Measurements from ENCODE around the gene FMO2.

FMO2 gene

GRCh38 chr1:171251042-171251951 lies 66.2 kb downstream of the FMO2 start:
- H3K4me3 ChIP-seq (ENCODE audit: control insufficient read depth, low read depth, low read length) = peak overlapping the region; percentile 61
- DNase-seq (ENCODE audit: low read depth) = peak; percentile 37
- TF ChIP-seq CTCF (conservative IDR thresholded peaks at IDR 0.05; ENCODE audit: control insufficient read depth, insufficient read depth, low read depth, low read length) = peak; percentile 66

DNA sequence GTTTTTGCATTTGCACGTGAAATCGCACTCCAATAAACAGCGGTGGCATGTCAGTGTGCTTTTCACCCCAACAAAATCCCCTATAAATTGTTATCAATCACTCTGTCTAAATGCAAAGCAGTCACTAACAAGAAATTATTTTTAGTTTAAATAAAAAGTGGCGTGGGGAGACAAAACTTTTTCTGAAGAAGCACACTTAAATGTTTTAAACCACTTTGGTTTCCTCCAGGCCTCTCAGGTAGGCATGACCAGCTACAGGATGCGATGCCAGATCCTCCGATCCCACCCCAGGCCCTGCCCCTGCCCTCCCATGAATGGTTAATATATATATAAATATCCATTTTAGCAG lies 66.8 kb downstream of the FMO2 start:
- DNase-seq (ENCODE audit: low read depth) = no peak
- no peak for TF ChIP-seq CTCF (conservative IDR thresholded peaks at IDR 0.05; ENCODE audit: control insufficient read depth, insufficient read depth, low read depth, low read length)
- H3K4me3 ChIP-seq (ENCODE audit: control insufficient read depth, low read depth, low read length) = peak overlapping the region; percentile 61

DNA sequence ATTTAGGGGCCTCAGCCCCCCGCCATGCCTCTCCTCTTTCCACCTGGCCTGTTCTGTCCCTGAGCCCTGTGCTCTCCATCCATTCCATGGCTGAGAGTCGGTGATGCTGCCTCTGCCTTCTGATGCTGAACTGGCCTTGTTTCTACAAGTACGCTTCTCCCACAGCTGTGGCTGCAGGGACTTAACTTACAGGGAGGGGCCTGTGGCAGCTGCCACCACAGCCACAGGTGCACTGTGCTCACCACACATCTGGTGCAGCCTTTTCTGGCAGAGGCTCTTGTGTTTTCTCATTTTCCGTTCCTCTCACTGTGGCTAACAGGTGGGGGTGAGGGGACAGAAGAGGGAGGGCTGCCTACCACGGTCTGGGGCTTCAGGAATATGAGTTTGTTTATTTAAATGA lies 67.4 kb downstream of the FMO2 start:
- DNase-seq (ENCODE audit: low read depth) = no peak
- no peak for TF ChIP-seq CTCF (conservative IDR thresholded peaks at IDR 0.05; ENCODE audit: control insufficient read depth, insufficient read depth, low read depth, low read length)
- no peak overlapping the region for H3K4me3 ChIP-seq (ENCODE audit: control insufficient read depth, low read depth, low read length)

DNA sequence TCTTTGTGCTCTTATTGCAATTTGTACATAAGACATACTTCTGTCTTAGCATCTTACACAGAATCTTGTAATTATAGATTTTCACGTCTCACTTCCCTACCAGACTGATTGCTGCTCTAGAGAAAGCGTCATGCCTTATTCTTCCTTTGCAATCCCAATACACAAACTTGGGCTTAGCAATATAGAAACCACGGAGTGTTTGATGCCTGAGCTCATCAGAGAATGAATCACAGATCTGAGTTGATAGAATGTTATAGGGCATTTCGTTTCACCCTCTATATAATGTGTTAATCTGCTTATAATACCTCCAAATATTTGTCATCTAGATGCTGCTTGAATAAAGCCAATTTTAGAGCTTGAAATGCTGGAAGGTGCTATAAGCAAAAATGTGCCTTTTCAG lies 69.8 kb downstream of the FMO2 start:
- no peak for TF ChIP-seq CTCF (conservative IDR thresholded peaks at IDR 0.05; ENCODE audit: control insufficient read depth, insufficient read depth, low read depth, low read length)
- H3K4me3 ChIP-seq (ENCODE audit: control insufficient read depth, low read depth, low read length) = no peak overlapping the region
- peak; percentile 59 for DNase-seq (ENCODE audit: low read depth)

GRCh38 chr1:171256940-171257606 lies 72.0 kb downstream of the FMO2 start:
- no peak for TF ChIP-seq CTCF (conservative IDR thresholded peaks at IDR 0.05; ENCODE audit: control insufficient read depth, insufficient read depth, low read depth, low read length)
- no peak overlapping the region for H3K4me3 ChIP-seq (ENCODE audit: control insufficient read depth, low read depth, low read length)
- DNase-seq (ENCODE audit: low read depth) = peak; percentile 88

DNA sequence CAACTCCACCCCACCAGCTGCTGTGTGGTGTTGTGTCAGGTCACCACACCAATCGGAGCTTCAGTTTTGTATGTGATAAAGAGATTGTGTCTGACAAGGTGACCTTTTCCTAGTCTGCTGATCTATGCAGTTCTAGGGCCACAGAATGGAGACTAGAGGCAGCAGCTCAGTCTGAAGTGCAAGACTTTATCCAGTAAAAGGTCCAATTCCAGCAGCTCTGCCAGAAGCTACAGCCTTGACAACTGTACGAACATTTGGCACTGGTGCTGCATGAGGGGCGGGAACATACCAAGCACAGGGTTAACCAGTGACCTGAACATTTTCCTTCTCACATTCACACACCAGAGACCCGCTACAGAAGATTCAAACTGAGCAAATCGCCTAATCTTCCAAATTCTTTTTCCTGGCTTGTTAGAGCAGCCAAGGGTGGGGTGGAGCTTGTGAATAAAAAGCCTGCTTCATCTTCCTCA lies 72.5 kb downstream of the FMO2 start:
- no peak for DNase-seq (ENCODE audit: low read depth)
- no peak overlapping the region for H3K4me3 ChIP-seq (ENCODE audit: control insufficient read depth, low read depth, low read length)
- TF ChIP-seq CTCF (conservative IDR thresholded peaks at IDR 0.05; ENCODE audit: control insufficient read depth, insufficient read depth, low read depth, low read length) = no peak
